Lung (tissue), 12 donors: ENCODE measurements around the gene PLEKHM3. TPM values are rescaled to one million over a fixed set of nuclear protein-coding genes. Genes with fewer than 3 reads are reported as not detected.
A peak's percentile ranks its signal among the peaks of the same experiment; 100 is the strongest.

Experiments
- ATAC-seq: fragments of 200-7000 bp; cut with Tn5 transposase; one replicate; pipeline ENCODE4 v1.9.1; 2020; ENCODE audit warnings: moderate number of reproducible peaks; ENCODE audit not compliant: insufficient read depth, low FRiP score
- DNase-seq, 3 donors: peaks; one replicate each; pipeline ENCODE4 v3.0.0-alpha.2; 2013 to 2017
- H3K27ac ChIP-seq, 2 donors: one replicate each; pipeline ENCODE4 v1.5.1; 2013; ENCODE audit warnings: mild to moderate bottlenecking in 2 of 2, moderate library complexity in 2 of 2, control low read depth in 1 of 2, inconsistent platforms in 1 of 2, low read depth in 1 of 2, low read length in 1 of 2
- H3K27me3 ChIP-seq, 3 donors: one replicate each; pipeline ENCODE4 v1.5.1; 2013; ENCODE audit warnings: low read length in 2 of 3; ENCODE audit not compliant: control insufficient read depth in 3 of 3, insufficient read depth in 3 of 3
- H3K36me3 ChIP-seq, 4 donors: one replicate each; pipeline ENCODE4 v1.5.1; 2013; ENCODE audit warnings: low read length in 4 of 4, mild to moderate bottlenecking in 1 of 4, moderate library complexity in 1 of 4; ENCODE audit not compliant: control insufficient read depth in 4 of 4, insufficient read depth in 4 of 4
- H3K4me1 ChIP-seq, 5 donors: one replicate each; pipeline ENCODE4 v1.5.1; 2013; ENCODE audit warnings: low read length in 5 of 5, mild to moderate bottlenecking in 2 of 5, moderate library complexity in 1 of 5; ENCODE audit not compliant: control insufficient read depth in 5 of 5, insufficient read depth in 5 of 5
- H3K4me3 ChIP-seq: one replicate; pipeline ENCODE4 v1.5.1; 2013; ENCODE audit warnings: mild to moderate bottlenecking, control low read depth, moderate library complexity
- H3K9ac ChIP-seq, 2 donors: one replicate each; pipeline ENCODE4 v1.5.1; 2013; ENCODE audit warnings: low read length in 2 of 2, control low read depth in 1 of 2; ENCODE audit not compliant: insufficient read depth in 1 of 2
- H3K9me3 ChIP-seq, 4 donors: one replicate each; pipeline ENCODE4 v1.5.1; 2013; ENCODE audit warnings: low read length in 3 of 4, mild to moderate bottlenecking in 1 of 4, moderate library complexity in 1 of 4; ENCODE audit not compliant: control insufficient read depth in 4 of 4, insufficient read depth in 3 of 4
- whole genome bisulfite sequencing, 2 donors: extraction: QIAGEN DNeasy Blood & Tissue Kit; methylation state at CpG; one replicate each; pipeline ENCODE4 v1.1.7; 2013; 5-methylcytosine and 5-hydroxymethylcytosine counted together
- polyA plus RNA-seq, 2 donors: library from polyadenylated mRNA; stranded (reverse); fragments of 200-250 nt; gene quantifications; one replicate each; pipeline ENCODE4 v1.2.1, GENCODE V29; 2013
- total RNA-seq, 2 donors: library from RNA; depleted of rRNA in 1 of 2; stranded (reverse); fragments of >200 nt in 1 of 2; gene quantifications; one replicate each; pipeline ENCODE4 v1.2.1, GENCODE V29; 2014 to 2021
- TF ChIP-seq, protein P1 (sequence below): IDR thresholded peaks from 2 replicates; pipeline ENCODE4 v1.5.1; 2012; ENCODE audit warnings: mild to moderate bottlenecking; ENCODE audit errors: control extremely low read depth, extremely low read depth
- donor health status: control.
- donor health status: control.
- donor health status: Bipolar disorder and iron deficiency.
- donor health status: healthy.
- donor health status: DM: yes; HTN: yes; CAD: no.

The PLEKHM3 gene
- total and polyA plus RNA-seq, 4 donors = 5.6 to 32.9 (median 12.4) TPM

DNA sequence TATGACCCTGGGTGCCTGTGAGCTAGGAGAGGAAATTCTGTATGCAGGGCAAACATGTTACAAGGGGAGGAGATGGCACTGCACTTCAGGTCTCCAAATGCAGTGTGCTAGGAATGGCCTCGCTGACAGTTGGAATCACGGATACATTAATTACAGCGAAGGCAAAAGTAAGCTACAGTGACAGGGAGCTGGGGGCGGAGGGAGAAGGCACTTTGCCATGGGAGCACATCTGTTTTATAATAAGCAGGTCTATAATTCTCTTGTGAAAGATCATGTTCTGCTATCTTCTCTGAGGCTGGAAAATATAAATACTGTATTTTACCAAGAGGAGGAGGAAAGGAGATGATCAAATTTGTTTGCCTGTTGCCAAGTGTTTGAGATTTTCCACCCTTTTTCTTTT lies 199.3 kb downstream of the PLEKHM3 start:
- Histone ChIP-seq H3K9ac (no peak overlapping the region), H3K4me3 (no peak overlapping the region), H3K36me3 (peaks cover 2 to 14% (median 5%) of the 10 kb centered on the region in 4 donors), H3K9me3 (no peaks in the 10 kb centered on the region), H3K27me3 (no peaks in the 10 kb centered on the region), H3K4me1 (peaks cover 0 to 12% (median 0%) of the 10 kb centered on the region in 5 donors), H3K27ac (no peak overlapping the region)
- 95 to 97% methylated on average over 4 of the region's 4 CpGs for WGBS, 2 donors
- ATAC-seq = no peak
- TF ChIP-seq, protein P1, sequence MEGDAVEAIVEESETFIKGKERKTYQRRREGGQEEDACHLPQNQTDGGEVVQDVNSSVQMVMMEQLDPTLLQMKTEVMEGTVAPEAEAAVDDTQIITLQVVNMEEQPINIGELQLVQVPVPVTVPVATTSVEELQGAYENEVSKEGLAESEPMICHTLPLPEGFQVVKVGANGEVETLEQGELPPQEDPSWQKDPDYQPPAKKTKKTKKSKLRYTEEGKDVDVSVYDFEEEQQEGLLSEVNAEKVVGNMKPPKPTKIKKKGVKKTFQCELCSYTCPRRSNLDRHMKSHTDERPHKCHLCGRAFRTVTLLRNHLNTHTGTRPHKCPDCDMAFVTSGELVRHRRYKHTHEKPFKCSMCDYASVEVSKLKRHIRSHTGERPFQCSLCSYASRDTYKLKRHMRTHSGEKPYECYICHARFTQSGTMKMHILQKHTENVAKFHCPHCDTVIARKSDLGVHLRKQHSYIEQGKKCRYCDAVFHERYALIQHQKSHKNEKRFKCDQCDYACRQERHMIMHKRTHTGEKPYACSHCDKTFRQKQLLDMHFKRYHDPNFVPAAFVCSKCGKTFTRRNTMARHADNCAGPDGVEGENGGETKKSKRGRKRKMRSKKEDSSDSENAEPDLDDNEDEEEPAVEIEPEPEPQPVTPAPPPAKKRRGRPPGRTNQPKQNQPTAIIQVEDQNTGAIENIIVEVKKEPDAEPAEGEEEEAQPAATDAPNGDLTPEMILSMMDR = no peak
- no peak for DNase-seq

DNA sequence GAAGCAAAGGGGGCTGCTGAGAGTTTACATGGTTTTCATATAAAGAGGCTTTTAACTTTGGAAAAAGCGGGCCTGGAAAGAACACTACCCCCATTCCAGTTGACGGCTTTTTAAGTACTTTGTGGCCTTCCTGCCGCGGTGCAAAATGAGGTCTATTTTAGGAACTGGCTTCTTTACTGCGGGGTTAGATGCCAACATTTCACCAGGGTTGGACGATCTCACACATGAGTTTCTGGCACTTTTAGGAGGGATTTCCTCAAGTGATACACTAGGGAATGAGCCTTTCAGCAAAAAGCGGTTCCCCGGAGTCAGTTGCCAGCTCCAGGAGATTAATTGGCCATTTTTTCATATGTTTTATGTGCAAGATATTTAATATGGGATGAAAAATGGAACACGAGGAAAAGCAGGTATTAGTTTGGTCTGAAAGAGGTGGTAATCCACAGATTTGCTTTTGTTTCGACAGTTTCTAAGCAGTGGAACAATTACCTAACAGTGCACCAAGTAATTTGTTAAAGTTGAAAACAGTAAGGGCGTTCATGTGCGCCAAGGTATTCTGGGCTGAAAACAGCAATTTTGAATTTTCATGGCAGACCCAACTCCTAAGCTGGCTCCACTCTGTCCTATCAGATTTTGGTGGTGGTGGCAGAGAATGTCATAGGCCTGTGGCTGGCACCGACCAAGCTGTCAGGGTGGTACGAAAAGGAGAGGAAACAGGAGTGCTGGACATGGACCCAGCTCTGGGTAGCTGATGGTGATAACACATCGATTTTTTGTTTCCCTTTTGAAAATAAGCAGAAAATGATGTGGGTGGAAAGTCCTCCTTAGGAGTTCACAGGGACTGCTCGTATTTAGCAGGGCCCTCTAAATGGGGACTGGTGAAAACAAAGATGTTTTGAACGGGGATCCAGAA lies 200.0 kb downstream of the PLEKHM3 start:
- no peak overlapping the region for H3K9ac ChIP-seq
- no peaks in the 10 kb centered on the region for H3K27me3 ChIP-seq
- H3K27ac ChIP-seq = peak overlapping the region in 1 of 2 donors; percentile 35
- 83 to 90% methylated on average over 17 of the region's 17 CpGs for WGBS, 2 donors
- TF ChIP-seq, protein P1 = no peak
- H3K36me3 ChIP-seq = peaks cover 2 to 14% (median 5%) of the 10 kb centered on the region in 4 donors
- no peak overlapping the region for H3K4me3 ChIP-seq
- ATAC-seq = no peak
- H3K9me3 ChIP-seq = no peaks in the 10 kb centered on the region
- no peak for DNase-seq
- H3K4me1 ChIP-seq = peaks cover 0 to 12% (median 1%) of the 10 kb centered on the region in 5 donors

DNA sequence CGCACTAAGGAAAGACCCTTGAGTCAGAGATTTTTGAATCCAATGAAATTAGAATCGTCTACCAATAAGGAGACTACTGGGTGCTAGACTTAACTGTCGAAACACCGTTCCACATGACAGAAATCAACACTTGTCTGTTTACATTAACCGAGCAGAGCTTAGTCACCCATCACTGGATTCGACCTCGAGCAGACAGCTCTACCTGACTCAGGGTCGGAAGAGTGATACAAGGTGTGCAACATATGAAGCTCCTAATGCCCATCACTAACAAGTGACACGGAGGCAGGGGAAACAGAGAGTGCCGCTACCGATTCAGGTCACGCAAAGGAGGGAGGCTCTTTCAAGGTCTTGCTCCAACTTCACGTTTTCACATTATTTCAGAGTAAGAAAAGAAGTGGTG lies 201.5 kb downstream of the PLEKHM3 start:
- WGBS, 2 donors = 94 to 96% methylated on average over 13 of the region's 13 CpGs
- Histone ChIP-seq H3K4me1 (peaks cover 0 to 12% (median 7%) of the 10 kb centered on the region in 5 donors), H3K9ac (no peak overlapping the region), H3K36me3 (peaks cover 0 to 14% (median 5%) of the 10 kb centered on the region in 4 donors), H3K27me3 (no peaks in the 10 kb centered on the region), H3K4me3 (no peak overlapping the region), H3K9me3 (no peaks in the 10 kb centered on the region), H3K27ac (no peak overlapping the region)
- TF ChIP-seq, protein P1 = no peak
- no peak for DNase-seq
- no peak for ATAC-seq
